ACC112 (cell line): ENCODE results near the gene CACNA1B.

Experiments
- H2AFZ ChIP-seq: fragments of 200-600 bp; sonication (generic); one replicate; pipeline ENCODE4 v1.6.0; 2017; ENCODE audit warnings: antibody characterized with exemption, low read length; ENCODE audit not compliant: unreplicated experiment
- H3K27ac ChIP-seq: fragments of 200-600 bp; sonication (generic); 2 replicates; pipeline ENCODE4 v1.5.1; 2014; ENCODE audit warnings: low read depth, mild to moderate bottlenecking, antibody characterized with exemption, low read length, moderate library complexity
- H3K27me3 ChIP-seq: fragments of 200-600 bp; sonication (generic); 2 replicates; pipeline ENCODE4 v1.6.1; 2014; ENCODE audit warnings: mild to moderate bottlenecking, antibody characterized with exemption, low read length, moderate library complexity, mixed read lengths; ENCODE audit not compliant: insufficient read depth
- H3K36me3 ChIP-seq: fragments of 200-600 bp; sonication (generic); 2 replicates; pipeline ENCODE4 v1.6.1; 2016; ENCODE audit warnings: mild to moderate bottlenecking, antibody characterized with exemption, low read length, moderate library complexity, mixed read lengths; ENCODE audit not compliant: insufficient read depth
- H3K4me1 ChIP-seq: fragments of 200-600 bp; sonication (generic); one replicate; pipeline ENCODE4 v1.6.1; 2016; ENCODE audit warnings: low read length, mixed read lengths; ENCODE audit not compliant: insufficient read depth, unreplicated experiment, control insufficient read depth
- H3K4me3 ChIP-seq: fragments of 200-600 bp; sonication (generic); 2 replicates; pipeline ENCODE4 v1.5.1; 2014; ENCODE audit warnings: mild to moderate bottlenecking, low read depth, low read length
- H3K79me2 ChIP-seq: fragments of 200-600 bp; sonication (generic); one replicate; pipeline ENCODE4 v1.6.0; 2016; ENCODE audit warnings: low read length; ENCODE audit not compliant: control insufficient read depth, unreplicated experiment, insufficient read depth

The CACNA1B gene

GRCh38 chr9:137967280-137967953 is 89.8 kb downstream of the CACNA1B start:
- no peaks in the 10 kb centered on the region for H3K79me2 ChIP-seq
- no peaks in the 10 kb centered on the region for H3K36me3 ChIP-seq
- no peaks in the 10 kb centered on the region for H3K4me1 ChIP-seq
- H3K27ac ChIP-seq: no peak overlapping the region
- H3K27me3 ChIP-seq: no peaks in the 10 kb centered on the region
- no peak overlapping the region for H3K4me3 ChIP-seq
- no peak overlapping the region for H2AFZ ChIP-seq

DNA sequence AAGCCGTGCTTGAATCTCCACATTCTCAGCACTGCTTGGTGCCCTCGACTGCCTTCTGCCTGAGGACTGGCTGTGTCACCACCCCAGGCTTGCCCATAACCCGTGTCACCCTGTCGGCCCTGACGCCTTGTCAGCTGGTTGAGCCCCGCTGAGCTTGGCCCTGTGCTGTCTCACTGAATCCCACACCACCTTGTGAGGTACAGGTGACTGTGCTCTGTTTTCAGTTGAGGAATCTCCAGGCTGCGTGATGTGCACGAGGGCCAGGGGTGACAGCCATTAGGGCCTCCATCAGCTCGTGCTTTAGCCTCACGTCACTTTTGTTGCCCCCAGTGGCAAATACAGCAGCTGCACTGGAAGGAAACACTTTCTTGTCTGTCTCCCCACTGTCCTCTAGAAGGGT is 90.7 kb downstream of the CACNA1B start:
- Histone ChIP-seq H3K36me3 (no peaks in the 10 kb centered on the region), H3K4me3 (no peak overlapping the region), H3K79me2 (no peaks in the 10 kb centered on the region), H3K27me3 (no peaks in the 10 kb centered on the region), H3K27ac (no peak overlapping the region), H2AFZ (no peak overlapping the region), H3K4me1 (no peaks in the 10 kb centered on the region)

DNA sequence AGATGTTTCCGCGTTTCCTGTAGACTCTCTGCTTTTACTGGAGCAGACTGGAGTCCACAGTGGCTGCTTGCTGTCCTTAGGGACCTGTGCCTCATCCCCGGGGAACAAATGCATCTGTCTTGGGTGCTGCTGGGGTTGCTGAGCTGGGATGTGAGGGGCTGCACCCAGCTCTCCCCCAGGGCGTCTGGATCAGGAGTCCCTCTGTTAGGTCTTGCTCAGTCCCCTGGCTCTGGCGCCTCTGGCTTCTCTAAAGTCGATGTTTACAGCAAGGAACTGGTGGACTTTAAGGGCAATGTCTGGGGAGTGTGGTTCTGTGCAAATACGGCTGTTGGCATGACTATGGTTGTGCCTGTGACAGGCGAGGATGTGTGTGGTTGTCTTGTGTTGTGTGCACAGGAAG is 91.4 kb downstream of the CACNA1B start:
- Histone ChIP-seq H3K4me1 (no peaks in the 10 kb centered on the region), H3K36me3 (no peaks in the 10 kb centered on the region), H2AFZ (no peak overlapping the region), H3K27me3 (no peaks in the 10 kb centered on the region), H3K4me3 (no peak overlapping the region), H3K27ac (no peak overlapping the region), H3K79me2 (no peaks in the 10 kb centered on the region)

DNA sequence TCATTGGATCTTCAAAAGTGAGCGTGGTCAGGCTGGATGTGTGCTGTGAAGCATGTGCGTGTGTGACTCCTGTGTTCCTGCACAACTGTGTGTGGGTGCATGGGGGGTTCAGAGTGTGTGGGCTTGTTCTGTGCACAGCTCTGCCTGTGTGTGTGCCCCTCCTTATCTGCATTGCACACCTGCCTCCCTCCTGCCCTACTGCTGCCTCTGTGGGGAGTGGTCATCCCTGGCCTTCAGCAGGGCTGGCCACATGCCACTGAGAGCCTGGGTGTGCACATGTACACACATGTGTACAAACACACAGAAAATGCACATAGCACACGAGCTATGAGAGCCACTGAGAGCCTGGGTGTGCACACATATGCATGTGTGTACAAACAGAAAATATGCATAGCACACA is 92.1 kb downstream of the CACNA1B start:
- Histone ChIP-seq H3K4me1 (no peaks in the 10 kb centered on the region), H3K79me2 (no peaks in the 10 kb centered on the region), H3K36me3 (no peaks in the 10 kb centered on the region), H3K4me3 (no peak overlapping the region), H2AFZ (no peak overlapping the region), H3K27ac (no peak overlapping the region), H3K27me3 (no peaks in the 10 kb centered on the region)

GRCh38 chr9:137970098-137970497 is 92.5 kb downstream of the CACNA1B start:
- H3K79me2 ChIP-seq: no peaks in the 10 kb centered on the region
- no peak overlapping the region for H2AFZ ChIP-seq
- H3K4me1 ChIP-seq: no peaks in the 10 kb centered on the region
- no peak overlapping the region for H3K4me3 ChIP-seq
- H3K36me3 ChIP-seq: no peaks in the 10 kb centered on the region
- H3K27ac ChIP-seq: no peak overlapping the region
- no peaks in the 10 kb centered on the region for H3K27me3 ChIP-seq

DNA sequence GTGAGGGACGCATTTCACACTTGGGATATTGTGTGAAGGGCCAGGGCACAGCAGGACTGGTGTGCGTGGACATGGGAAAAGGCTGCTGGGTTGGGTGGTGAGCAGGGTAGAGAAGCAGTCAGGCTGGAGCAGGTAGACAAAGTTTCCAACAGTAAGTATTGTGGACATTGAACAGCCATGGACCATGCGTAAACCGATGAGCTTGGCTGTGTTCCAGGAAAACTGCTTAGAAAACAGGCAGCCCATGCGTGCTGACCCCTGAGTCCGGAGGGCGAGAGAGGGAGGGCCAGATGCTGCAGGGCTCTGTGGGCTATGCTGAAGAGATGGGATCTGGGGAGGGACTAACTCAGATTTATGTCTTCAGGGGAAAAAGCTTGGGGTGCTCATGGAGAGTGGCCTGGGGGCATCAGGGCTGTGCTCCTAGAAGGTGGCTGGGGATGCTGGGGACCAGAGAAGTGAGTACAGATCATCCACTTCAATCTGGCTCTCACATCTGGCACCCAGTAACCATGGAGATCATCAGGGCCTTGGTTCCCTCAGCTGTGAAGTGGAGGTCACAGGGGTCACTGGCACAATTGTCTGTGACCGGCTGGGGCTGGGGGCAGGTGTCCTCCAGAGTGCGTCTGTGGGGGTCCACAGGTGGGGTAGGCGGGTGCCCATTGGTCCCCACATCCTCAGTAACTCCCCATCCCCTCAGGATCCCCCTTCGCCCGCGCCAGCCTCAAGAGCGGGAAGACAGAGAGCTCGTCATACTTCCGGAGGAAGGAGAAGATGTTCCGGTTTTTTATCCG is 93.3 kb downstream of the CACNA1B start:
- Histone ChIP-seq H3K27ac (no peak overlapping the region), H3K36me3 (no peaks in the 10 kb centered on the region), H3K27me3 (no peaks in the 10 kb centered on the region), H3K4me1 (no peaks in the 10 kb centered on the region), H2AFZ (no peak overlapping the region), H3K79me2 (no peaks in the 10 kb centered on the region), H3K4me3 (no peak overlapping the region)

DNA sequence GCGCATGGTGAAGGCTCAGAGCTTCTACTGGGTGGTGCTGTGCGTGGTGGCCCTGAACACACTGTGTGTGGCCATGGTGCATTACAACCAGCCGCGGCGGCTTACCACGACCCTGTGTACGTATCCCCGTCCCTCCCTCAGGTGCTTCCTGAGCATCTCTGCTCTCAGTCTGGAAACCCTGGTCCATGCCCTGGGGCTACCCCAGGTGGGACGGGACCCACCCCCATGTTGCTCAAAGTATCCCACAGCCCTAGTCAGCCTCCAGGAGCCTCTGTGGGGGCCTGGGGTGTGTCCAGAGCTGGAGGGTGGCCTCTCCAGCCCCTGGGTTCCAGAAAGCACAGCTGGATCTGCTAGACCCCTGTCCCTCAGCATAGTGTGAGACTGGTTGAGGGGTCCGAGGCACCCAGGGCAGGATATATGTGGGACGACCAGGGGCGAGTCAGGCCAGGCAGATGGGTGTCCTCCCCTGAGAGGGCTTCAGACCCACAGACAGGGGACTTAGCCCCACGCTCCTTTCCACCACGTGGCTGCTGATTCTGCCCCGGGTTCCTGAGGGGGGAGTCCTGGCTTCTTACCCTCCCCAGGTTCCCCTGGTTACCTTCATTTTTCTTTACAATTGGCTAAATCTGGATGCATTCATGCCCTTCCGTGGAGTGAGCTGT is 94.0 kb downstream of the CACNA1B start:
- H3K4me1 ChIP-seq: no peaks in the 10 kb centered on the region
- no peaks in the 10 kb centered on the region for H3K27me3 ChIP-seq
- no peaks in the 10 kb centered on the region for H3K36me3 ChIP-seq
- no peak overlapping the region for H2AFZ ChIP-seq
- no peaks in the 10 kb centered on the region for H3K79me2 ChIP-seq
- H3K4me3 ChIP-seq: no peak overlapping the region
- H3K27ac ChIP-seq: no peak overlapping the region

DNA sequence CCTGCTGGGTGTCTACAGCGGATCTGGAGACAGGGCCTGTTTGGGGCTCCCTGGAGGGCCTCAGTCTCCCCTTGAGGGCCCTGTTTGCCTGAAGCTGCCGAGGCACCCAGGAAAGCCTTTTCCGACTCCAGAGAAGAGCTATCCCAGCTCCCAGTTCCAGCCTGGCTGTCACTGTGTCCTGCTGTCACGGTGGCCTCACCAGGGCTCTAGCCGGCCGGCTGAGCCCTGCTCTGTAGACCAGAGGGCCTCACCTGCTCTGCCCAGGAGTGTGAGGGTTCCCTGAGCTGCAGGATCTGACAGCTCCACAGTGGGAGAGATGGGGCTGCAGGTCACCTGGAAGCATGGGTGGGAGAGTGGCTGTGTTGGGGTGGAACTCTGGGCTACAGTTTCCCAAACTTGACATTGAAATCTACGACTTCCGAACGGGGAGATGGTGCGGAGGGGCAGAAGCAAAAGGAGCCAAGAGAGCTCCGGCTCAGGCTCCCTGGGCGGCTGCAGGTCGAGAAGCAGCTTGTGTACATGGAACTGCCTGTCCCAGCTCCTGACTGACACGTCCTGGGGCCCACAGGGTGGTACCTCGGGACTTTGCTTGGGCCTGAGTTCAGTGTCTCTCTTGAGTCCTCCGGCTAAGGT is 94.9 kb downstream of the CACNA1B start:
- Histone ChIP-seq H3K27ac (no peak overlapping the region), H3K4me1 (no peaks in the 10 kb centered on the region), H2AFZ (no peak overlapping the region), H3K4me3 (no peak overlapping the region), H3K27me3 (no peaks in the 10 kb centered on the region), H3K36me3 (no peaks in the 10 kb centered on the region), H3K79me2 (no peaks in the 10 kb centered on the region)

DNA sequence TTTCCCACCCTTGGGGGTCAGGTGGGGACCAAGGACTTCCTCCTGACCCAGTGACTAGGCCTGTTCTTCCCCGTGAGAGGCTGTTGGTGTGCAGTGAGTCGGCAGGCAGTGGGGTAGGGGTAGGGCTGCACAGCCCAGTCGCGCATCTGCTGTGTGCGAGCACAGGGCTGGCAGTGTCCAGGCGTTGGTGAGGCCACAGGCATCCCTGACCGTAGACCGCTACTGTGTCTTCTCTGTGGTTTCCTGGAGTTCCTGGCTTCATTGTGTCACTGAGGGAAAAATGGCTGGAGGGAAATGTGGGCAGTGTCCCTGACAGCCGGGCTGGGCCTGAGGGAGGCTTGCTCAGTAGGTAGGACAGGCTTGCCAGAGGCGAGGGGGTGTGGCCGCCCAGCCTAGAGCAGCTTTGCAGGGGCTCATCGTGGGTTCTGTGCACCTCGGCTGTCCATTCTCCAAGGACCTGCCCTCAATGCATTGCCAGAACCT is 95.4 kb downstream of the CACNA1B start:
- H3K27me3 ChIP-seq: no peaks in the 10 kb centered on the region

DNA sequence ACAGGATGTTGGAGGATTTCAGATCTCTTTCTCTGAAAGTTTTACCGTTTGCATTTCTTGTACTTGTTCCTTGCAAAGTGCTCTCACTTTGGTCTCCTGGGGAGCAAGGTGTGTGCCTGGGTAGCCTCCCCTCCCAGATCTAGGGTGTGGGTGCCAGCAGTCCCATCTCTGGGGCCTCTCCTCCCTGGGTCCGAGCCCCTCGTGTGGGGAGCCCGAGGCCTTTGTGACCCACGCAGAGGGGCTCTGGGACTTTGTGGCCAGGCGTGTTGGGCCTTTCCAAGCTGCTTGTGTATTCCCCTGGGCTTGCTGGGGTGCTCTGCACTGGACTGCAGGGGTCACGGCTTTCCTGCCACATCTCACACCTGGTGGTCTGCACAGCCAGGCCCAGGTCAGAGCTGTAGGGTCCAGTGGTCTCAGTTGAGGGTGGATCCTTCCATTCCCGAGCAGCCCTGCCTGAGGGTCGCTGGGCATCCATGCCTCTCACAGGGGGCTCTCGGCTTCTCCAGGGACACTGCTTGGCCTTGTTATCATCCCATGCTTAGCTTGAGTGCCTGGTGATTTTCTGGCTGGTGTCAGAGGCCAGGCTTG is 96.3 kb downstream of the CACNA1B start:
- Histone ChIP-seq H3K4me1 (no peaks in the 10 kb centered on the region), H3K27me3 (no peaks in the 10 kb centered on the region)

More for the DNA sequence above, 95.4 kb downstream of the CACNA1B start:
- Histone ChIP-seq H3K79me2 (no peaks in the 10 kb centered on the region), H3K4me3 (no peak overlapping the region), H3K27ac (no peak overlapping the region), H2AFZ (no peak overlapping the region), H3K4me1 (no peaks in the 10 kb centered on the region), H3K36me3 (no peaks in the 10 kb centered on the region)

More for the DNA sequence above, 96.3 kb downstream of the CACNA1B start:
- Histone ChIP-seq H3K27ac (no peak overlapping the region), H3K36me3 (no peaks in the 10 kb centered on the region), H2AFZ (no peak overlapping the region), H3K4me3 (no peak overlapping the region), H3K79me2 (no peaks in the 10 kb centered on the region)
